Neural progenitor cell (in vitro differentiated cells): ENCODE data around the gene TRIOBP.

Experiments
- EZH2 ChIP-seq: fragments of 200-600 bp; sonication (generic); IDR thresholded peaks from 2 replicates; pipeline ENCODE4 v1.6.1; 2017; ENCODE audit warnings: antibody characterized with exemption, mild to moderate bottlenecking, moderate library complexity
- TF ChIP-seq, protein P1 (sequence below): fragments of 200-600 bp; sonication (generic); IDR thresholded peaks from 2 replicates; pipeline ENCODE4 v1.5.1; 2017; ENCODE audit warnings: antibody characterized with exemption, mild to moderate bottlenecking

DNA sequence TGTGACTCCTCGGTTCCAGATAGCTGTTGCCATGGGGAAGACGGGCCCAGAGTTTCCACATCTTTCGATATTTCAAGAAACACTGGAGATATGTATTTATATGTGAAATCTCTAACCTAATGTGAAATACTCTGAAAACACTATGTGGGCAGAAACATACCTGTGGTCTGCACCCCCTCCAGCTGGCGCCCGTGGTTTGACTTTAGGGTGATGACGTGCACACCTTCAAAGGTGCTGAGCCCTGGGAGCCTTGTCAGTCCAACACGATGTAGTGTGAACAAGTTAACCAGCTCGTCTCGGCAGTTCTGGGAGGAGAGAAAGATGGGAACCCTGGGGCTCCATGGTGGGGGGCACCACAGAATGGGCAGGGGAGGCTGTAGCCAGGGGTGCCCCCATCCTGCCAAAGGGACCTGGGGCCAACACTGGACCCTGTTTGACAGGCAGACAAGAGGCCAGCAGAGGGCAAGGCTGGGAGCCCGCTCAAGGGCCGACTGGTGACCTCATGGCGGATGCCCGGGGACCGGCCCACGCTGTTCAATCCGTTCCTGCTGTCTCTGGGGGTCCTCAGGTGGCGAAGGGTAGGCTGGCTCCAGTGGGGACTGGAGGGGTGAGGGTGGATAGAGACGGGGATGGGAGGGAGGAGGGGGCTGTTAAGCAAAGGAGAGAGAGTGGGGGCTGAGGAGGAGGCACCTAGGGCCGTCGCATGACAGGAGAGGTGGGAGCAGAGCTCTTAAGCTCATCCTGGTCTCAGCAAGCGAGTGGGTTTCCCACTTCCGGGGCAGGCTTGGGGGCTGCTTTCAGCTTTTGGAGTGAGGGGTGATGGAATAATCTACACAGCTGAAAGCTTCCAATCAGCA lies 43.8 kb downstream of the TRIOBP start:
- TF ChIP-seq, protein P1, sequence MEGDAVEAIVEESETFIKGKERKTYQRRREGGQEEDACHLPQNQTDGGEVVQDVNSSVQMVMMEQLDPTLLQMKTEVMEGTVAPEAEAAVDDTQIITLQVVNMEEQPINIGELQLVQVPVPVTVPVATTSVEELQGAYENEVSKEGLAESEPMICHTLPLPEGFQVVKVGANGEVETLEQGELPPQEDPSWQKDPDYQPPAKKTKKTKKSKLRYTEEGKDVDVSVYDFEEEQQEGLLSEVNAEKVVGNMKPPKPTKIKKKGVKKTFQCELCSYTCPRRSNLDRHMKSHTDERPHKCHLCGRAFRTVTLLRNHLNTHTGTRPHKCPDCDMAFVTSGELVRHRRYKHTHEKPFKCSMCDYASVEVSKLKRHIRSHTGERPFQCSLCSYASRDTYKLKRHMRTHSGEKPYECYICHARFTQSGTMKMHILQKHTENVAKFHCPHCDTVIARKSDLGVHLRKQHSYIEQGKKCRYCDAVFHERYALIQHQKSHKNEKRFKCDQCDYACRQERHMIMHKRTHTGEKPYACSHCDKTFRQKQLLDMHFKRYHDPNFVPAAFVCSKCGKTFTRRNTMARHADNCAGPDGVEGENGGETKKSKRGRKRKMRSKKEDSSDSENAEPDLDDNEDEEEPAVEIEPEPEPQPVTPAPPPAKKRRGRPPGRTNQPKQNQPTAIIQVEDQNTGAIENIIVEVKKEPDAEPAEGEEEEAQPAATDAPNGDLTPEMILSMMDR: no peak
- no peak for TF ChIP-seq EZH2
